Stimulated activated CD4-positive, alpha-beta T cell treated with anti-CD3 and anti-CD28 coated beads, Interleukin-1b, Interleukin-23, amount 100 ng/mL, for 1 hour (primary cell): ENCODE measurements around the gene GPR3.
"Not testable (repeated sequence)": the region's sequence is repeated elsewhere in the genome, so short reads cannot be mapped to it uniquely, and the experiment has no call there.

Source experiments
- DNase-seq, 2 donors: peaks; one replicate each; pipeline ENCODE4 v3.0.0-alpha.2; 2020; ENCODE audit warnings: low read depth in 2 of 2

Gene GPR3

GRCh38 chr1:27427329-27427728 is 34.9 kb downstream of the GPR3 start:
- DNase-seq = no peak

- DNase-seq = no peak
Observed at GRCh38 chr1:27427816-27428315, 35.4 kb downstream of the GPR3 start.

- DNase-seq = no peak
Observed at GRCh38 chr1:27428316-27429028, 36.0 kb downstream of the GPR3 start.

- DNase-seq = no peak
Observed at GRCh38 chr1:27429029-27429425, 36.6 kb downstream of the GPR3 start.

GRCh38 chr1:27430903-27431600 is 38.6 kb downstream of the GPR3 start:
- no peak for DNase-seq

- DNase-seq = no peak
Observed at GRCh38 chr1:27431601-27431940, 39.1 kb downstream of the GPR3 start.

GRCh38 chr1:27432725-27433124 is 40.3 kb downstream of the GPR3 start:
- not testable (repeated sequence) for DNase-seq

GRCh38 chr1:27433706-27434105 is 41.3 kb downstream of the GPR3 start:
- no peak for DNase-seq

- DNase-seq = no peak
Observed at GRCh38 chr1:27435566-27436203, 43.3 kb downstream of the GPR3 start.

- no peak for DNase-seq
Observed at GRCh38 chr1:27436204-27437159, 44.1 kb downstream of the GPR3 start.

- no peak for DNase-seq
Observed at GRCh38 chr1:27438621-27439061, 46.2 kb downstream of the GPR3 start.

- no peak for DNase-seq
Observed at GRCh38 chr1:27439150-27439549, 46.7 kb downstream of the GPR3 start.

- DNase-seq = no peak
Observed at GRCh38 chr1:27444632-27445031, 52.2 kb downstream of the GPR3 start.
